ENCODE data around the gene CADM1.

Gene CADM1

GRCh38 chr11:115167456-115167855 lies 336.8 kb downstream of the CADM1 start:
- no peak for DNase-seq

- no peak for DNase-seq
These were observed 337.4 kb downstream of the CADM1 start for GRCh38 chr11:115166820-115167219.

DNA sequence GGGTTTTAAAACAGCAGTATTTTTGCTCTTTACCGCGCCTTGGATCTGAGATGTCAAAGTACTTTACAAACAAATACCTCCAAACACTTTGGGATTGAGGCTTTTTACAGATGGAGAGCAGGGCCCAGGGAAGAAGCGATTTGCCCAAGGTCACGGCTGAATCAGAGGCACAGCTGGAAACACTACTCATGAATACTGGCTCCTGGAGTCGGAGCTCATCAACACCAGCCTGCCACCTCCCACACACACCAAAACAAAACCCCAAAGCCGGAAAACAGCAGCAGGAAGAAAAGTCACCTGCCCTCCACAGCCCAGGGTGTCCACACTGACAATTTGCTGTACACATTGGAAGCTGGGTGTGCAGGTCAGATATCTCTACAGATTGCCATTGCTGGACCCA lies 339.4 kb downstream of the CADM1 start:
- no peak for DNase-seq

DNA sequence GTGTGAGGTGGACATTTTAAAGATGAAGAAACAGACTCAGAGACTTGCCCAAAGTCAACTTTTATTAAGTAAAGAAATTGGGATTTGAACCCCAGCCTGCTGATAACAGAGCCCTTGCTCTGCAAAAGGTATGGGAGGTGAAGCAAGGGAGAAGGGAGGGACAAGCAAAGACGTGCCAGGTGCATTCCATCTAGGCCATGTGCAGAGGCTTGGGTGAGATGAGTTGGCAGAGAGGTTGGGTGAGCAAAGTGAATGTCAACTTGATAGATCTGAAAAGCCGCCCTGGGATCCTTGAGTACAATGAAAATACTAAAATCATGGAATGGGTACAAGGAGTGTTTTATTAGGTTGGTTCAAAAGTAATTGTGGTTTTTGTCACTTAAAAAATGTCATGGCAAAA lies 341.3 kb downstream of the CADM1 start:
- no peak for DNase-seq

DNA sequence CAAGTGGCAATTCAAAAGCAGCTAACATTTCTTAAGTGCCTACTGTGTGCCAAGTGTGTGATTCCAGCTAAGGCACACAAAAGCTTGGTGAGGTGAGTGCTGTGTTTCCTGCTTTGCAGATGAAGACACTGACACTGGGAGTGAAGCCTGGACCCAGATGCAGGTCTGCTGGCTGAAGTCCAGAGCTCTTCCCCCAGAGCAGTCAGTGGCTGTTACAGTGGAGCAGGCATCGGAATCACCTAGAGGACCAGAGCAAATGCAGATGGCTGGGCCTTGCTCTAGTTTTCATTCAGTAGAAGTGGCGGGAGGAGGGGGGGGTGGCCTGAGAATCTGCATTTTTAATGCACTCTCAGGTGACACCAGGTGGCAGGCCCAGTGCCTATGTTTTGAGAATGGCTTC lies 342.3 kb downstream of the CADM1 start:
- DNase-seq: peak; percentile 66

DNA sequence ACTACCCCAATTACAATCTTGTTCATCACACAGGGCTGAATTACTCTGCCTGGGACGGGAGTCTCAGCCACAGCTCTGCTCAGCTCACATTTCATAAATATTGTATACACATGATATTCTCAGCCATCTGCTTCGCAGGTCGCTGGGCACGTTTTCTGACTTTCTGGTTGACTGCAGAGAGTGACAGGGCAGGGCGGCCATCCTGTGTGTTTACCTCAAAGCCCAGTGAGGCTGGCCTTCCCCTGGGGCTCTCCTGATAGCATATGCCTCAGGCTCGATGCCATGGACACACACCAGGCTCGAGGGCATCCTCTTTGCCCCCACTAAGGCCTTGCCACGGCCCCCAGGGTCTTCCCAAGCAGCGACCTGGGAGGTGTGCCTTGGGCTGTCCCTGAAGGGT lies 345.0 kb downstream of the CADM1 start:
- DNase-seq: no peak

DNA sequence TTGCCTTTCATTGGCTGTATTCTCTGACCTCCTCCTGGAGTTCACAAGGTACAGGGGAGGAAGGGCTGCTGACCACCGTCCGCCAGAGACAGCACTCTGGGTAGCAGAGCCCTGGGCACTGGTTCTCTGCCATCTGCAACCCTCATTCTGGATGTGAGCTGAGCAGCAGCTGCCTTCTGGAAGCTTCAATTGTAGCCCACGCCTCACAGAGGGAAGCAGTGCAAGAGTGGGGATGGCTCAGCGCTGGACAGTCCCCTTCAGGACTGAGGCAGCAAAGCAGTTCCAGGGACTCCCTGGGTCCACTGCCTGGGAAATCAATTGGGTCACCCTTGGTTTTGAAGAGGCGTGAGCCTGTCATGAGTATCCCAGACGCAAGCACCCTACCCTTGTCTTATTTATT lies 346.2 kb downstream of the CADM1 start:
- no peak for DNase-seq

- DNase-seq: no peak
These were observed 347.0 kb downstream of the CADM1 start for GRCh38 chr11:115157247-115157646.

DNA sequence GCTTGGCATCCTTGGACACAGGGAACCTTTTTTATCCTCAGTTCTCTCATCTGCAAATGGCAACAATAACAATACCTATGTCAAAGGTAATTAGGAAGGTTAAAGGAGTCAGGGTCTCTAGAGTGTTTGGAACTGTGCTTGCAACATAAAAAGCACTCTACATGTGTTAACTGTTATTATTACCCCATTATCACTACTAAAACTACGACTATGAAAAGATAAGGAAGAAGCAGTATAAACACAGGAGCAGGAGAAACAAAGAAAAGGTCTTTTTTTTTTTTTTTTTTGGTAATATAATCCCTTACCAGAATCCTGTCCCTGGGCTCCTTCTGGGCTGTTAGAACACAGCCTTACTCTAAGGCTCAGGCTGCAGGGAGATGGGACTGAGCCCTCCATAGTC lies 348.2 kb downstream of the CADM1 start:
- no peak for DNase-seq

- DNase-seq: no peak
These were observed 348.9 kb downstream of the CADM1 start for GRCh38 chr11:115155320-115155719.

- no peak for DNase-seq
These were observed 349.9 kb downstream of the CADM1 start for GRCh38 chr11:115154355-115154736.

- no peak for DNase-seq
These were observed 350.4 kb downstream of the CADM1 start for GRCh38 chr11:115153731-115154354.

- DNase-seq: no peak
These were observed 351.1 kb downstream of the CADM1 start for GRCh38 chr11:115153135-115153534.

DNA sequence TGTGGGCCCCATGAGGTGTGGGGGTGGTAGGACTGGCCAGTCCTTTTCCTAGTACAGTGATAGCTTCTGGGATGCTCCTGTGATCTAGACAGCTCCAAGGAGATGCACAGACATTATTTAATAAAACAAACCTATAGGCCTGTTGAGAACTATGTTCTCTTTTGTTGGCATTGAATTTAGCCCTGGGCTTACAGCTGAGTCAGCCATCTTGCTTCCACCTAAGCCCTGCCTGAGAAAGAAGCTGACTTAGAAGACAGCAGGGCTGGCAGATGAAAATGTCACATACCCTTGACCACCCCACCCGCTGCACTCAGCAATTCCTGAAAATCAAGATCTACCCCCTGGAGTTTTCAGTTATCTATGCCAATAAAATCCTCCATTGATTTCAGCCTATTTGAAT lies 353.2 kb downstream of the CADM1 start:
- DNase-seq: no peak

DNA sequence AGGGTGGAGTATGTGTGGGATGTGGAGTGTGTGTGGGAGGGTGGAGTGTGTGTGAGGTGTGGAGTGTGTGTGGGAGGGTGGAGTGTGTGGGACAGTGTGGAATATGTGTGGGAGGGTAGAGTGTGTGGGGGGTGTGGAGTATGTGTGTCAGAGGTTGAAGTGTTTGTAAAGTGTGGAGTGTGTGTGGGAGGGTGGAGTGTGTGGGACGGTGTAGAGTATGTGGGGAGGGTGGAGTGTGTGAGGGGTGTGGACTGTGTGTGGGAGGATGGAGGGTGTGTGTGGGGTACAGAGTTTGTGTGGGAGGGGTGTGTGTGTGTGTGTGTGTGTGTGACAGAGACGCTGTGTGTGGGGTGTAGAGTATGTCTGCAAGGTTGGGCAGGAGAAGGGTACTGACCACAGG lies 355.5 kb downstream of the CADM1 start:
- no peak for DNase-seq

- no peak for DNase-seq
These were observed 356.1 kb downstream of the CADM1 start for GRCh38 chr11:115148101-115148500.

- no peak for DNase-seq
These were observed 356.9 kb downstream of the CADM1 start for GRCh38 chr11:115147243-115147807.

GRCh38 chr11:115146425-115146824 lies 357.8 kb downstream of the CADM1 start:
- DNase-seq: no peak

GRCh38 chr11:115145324-115145723 lies 358.9 kb downstream of the CADM1 start:
- peak; percentile 9 for DNase-seq

DNA sequence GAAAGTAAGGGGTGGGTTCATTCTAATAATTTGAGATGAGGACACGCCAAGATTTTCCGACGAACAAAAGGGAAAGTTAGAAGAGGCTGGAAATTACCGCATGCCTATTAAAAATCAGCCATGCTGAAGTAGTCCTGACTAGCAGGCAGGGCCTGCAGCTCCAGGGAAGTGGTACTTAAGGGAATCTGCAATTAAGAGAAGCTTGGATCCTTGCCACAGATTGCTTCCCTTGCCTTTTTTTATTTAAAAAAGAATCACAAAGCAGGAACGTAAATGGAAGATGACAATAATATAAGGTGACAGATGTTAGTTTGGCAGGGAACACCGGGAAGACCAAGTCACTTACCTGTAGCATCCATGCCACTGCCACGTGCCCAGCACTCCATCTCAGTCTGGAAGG lies 359.3 kb downstream of the CADM1 start:
- peak; percentile 87 for DNase-seq

GRCh38 chr11:115144014-115144413 lies 360.2 kb downstream of the CADM1 start:
- DNase-seq: no peak

DNA sequence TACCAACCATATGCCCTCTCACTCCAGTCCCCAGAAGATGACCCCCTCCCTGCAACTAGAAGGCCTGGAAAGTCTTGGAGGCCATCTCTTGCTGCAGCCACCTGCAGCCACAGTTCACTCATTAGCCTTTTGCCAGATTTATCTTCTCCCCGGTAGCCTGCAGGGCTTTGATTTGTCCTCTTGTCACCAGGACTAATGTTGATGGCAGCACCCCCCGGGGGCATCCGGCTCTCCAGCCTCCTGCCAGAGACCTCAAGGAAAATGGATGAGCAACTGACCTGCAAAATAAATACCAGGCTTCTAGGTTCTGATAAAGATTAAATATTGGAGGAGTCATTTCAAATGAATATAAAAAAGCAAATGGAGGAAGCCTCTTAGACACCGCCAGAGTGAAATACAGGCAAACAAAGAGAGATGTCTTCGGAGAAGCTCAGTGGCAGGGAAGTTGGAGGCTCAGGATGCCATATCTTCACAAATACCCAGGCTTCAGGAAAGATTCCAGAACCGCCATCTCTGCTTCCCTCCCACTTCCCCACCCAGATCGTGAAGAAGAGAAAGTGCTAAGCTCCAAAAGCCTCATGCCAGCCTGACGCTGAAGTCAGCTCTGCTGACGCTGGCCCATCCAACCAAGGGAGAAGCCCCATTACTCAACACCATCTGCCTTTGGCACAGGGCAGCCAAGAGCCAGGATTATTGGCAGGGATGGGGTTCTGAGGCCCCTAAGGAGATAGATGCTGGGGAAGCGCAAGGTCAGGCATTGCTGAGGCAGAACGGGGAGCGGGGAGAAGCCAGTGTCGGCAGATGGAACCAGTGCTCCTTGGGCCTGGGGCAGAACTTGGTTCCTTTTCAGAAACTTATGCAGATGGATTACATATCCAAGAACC lies 362.7 kb downstream of the CADM1 start:
- DNase-seq: no peak

GRCh38 chr11:115135936-115136335 lies 368.3 kb downstream of the CADM1 start:
- DNase-seq: no peak

DNA sequence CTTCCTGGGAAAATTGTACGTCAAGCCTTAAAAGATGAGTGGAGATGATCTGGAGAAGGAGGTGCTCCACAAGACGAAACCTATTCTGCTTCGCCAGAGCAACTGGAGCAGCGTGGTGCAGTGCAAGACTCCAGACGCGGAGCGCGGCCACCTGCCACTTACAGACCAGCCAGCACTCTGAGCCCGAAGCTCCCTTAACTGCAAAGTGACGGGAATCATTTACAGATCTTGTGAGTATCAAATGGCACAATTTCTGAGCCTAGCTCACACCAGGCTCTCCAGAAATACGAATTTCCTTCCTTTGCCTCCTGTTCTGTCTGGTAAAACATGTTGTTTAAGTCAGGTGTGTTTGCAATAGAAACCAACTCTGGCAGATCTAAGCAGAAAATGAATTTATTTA lies 369.3 kb downstream of the CADM1 start:
- no peak for DNase-seq

All from NCI-H2029 (cell line).